C4-2B (cell line): ENCODE data around the gene SLC12A4.

Experiments
- CTCF ChIP-seq: fragments of 450-650 bp; conservative IDR thresholded peaks from 2 replicates; pipeline ENCODE4 v1.5.1; 2017; ENCODE audit warnings: mild to moderate bottlenecking
- ZFX ChIP-seq: fragments of 450-650 bp; IDR thresholded peaks from 2 replicates; pipeline ENCODE4 v1.6.1; 2017

- no peak for TF ChIP-seq CTCF
- TF ChIP-seq ZFX: no peak
Observed at GRCh38 chr16:67954421-67955196, 13.8 kb downstream of the SLC12A4 start.
